ENCODE data around the gene PALM.
"Not testable (repeated sequence)": the region's sequence is repeated elsewhere in the genome, so short reads cannot be mapped to it uniquely, and the experiment has no call there.

PALM gene

DNA sequence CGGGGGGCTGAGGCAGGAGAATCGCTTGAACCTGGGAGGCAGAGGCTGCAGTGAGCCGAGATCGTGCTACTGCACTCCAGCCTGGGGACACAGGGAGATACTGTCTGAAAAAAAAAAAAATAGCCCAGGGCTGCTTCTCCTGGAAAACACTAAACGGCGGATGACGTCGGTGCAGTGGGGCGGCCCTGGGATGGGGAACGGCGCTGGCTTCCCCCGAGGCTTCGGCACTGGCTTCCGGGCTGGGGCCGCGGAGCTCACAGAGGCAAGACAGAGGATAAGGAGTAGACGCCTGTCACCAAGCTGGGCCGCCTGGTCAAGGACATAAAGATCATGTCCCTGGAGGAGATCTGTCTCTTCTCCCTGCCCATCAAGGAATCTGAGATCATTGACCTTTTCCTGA is 18.5 kb upstream of the PALM start:
- no peak overlapping the region for H3K9ac ChIP-seq (ENCODE audit: low read length)
- H3K79me2 ChIP-seq (ENCODE audit: low read length) = no peaks in the 10 kb centered on the region
- H2AFZ ChIP-seq (ENCODE audit: low read depth, low read length) = no peak overlapping the region
- no peaks in the 10 kb centered on the region for H3K36me3 ChIP-seq (replicated peaks; ENCODE audit: low read depth, low read length)
- H3K27ac ChIP-seq (ENCODE audit: low read length) = no peak overlapping the region
- H3K4me3 ChIP-seq (ENCODE audit: low read length) = no peak overlapping the region
- no peaks in the 10 kb centered on the region for H3K4me1 ChIP-seq (ENCODE audit: low read length)
- H3K27me3 ChIP-seq (ENCODE audit: low read depth, low read length) = no peaks in the 10 kb centered on the region
- H4K20me1 ChIP-seq (ENCODE audit: insufficient read depth, low read length) = no peaks in the 10 kb centered on the region
- H3K4me2 ChIP-seq (ENCODE audit: low read length) = no peak overlapping the region
- H3K9me3 ChIP-seq (ENCODE audit: insufficient read depth, low read length) = no peaks in the 10 kb centered on the region
- TF ChIP-seq EZH2phosphoT487 (IDR thresholded peaks at IDR 0.05; ENCODE audit: low read depth) = no peak
- TF ChIP-seq, protein P1, sequence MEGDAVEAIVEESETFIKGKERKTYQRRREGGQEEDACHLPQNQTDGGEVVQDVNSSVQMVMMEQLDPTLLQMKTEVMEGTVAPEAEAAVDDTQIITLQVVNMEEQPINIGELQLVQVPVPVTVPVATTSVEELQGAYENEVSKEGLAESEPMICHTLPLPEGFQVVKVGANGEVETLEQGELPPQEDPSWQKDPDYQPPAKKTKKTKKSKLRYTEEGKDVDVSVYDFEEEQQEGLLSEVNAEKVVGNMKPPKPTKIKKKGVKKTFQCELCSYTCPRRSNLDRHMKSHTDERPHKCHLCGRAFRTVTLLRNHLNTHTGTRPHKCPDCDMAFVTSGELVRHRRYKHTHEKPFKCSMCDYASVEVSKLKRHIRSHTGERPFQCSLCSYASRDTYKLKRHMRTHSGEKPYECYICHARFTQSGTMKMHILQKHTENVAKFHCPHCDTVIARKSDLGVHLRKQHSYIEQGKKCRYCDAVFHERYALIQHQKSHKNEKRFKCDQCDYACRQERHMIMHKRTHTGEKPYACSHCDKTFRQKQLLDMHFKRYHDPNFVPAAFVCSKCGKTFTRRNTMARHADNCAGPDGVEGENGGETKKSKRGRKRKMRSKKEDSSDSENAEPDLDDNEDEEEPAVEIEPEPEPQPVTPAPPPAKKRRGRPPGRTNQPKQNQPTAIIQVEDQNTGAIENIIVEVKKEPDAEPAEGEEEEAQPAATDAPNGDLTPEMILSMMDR (IDR thresholded peaks at IDR 0.05; ENCODE audit: low read depth, low read length) = no peak

DNA sequence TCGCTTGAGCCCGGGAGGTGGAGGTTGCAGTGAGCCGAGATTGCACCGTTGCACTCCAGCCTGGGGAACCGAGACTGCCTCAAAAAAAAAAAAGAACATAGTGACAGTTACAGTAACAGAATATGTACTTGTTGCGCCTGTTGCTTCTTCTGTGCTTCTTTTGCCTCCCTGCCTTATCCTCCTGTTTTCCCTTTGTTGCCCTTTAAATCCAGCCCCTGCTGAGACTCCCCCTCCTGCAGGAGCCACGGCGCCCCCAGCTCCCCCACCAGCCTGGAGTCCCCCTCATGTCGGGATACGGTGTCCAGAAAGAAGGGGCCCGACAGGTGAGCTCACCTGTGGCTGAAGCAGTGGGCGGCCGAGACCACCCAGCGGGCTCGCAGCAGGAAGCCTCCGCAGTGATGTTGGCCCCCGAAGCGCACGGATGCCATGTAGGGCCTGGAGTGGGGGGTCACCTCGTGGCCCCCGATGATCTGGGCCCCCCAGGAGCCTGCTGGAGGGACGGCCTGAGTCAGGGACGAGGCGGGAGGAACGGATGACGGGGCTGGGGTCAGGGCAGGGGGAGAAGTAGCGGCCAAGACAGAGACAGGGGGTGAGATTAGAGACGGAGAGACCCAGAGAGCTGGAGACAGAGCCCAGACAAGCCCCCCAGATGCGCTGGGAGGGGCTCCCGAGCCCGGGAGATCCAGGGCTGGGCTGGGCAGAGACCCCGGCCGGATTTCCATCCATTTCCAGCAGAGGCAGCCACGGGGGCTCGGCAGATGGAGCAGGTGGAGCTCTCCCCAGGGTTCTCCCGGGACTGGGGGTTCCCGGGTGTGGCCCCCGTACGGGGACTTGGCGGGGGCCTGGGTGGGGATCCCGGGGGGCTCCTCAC is 14.0 kb upstream of the PALM start:
- H2AFZ ChIP-seq (ENCODE audit: low read depth, low read length) = no peak overlapping the region
- no peak overlapping the region for H3K4me2 ChIP-seq (ENCODE audit: low read length)
- no peaks in the 10 kb centered on the region for H3K79me2 ChIP-seq (ENCODE audit: low read length)
- H3K36me3 ChIP-seq (replicated peaks; ENCODE audit: low read depth, low read length) = no peaks in the 10 kb centered on the region
- no peaks in the 10 kb centered on the region for H3K9me3 ChIP-seq (ENCODE audit: insufficient read depth, low read length)
- TF ChIP-seq EZH2phosphoT487 (IDR thresholded peaks at IDR 0.05; ENCODE audit: low read depth) = no peak
- TF ChIP-seq, protein P1 (IDR thresholded peaks at IDR 0.05; ENCODE audit: low read depth, low read length) = no peak
- no peaks in the 10 kb centered on the region for H3K27me3 ChIP-seq (ENCODE audit: low read depth, low read length)
- H3K4me1 ChIP-seq (ENCODE audit: low read length) = no peaks in the 10 kb centered on the region
- H3K9ac ChIP-seq (ENCODE audit: low read length) = no peak overlapping the region
- H3K27ac ChIP-seq (ENCODE audit: low read length) = no peak overlapping the region
- H4K20me1 ChIP-seq (ENCODE audit: insufficient read depth, low read length) = no peaks in the 10 kb centered on the region
- H3K4me3 ChIP-seq (ENCODE audit: low read length) = no peak overlapping the region

DNA sequence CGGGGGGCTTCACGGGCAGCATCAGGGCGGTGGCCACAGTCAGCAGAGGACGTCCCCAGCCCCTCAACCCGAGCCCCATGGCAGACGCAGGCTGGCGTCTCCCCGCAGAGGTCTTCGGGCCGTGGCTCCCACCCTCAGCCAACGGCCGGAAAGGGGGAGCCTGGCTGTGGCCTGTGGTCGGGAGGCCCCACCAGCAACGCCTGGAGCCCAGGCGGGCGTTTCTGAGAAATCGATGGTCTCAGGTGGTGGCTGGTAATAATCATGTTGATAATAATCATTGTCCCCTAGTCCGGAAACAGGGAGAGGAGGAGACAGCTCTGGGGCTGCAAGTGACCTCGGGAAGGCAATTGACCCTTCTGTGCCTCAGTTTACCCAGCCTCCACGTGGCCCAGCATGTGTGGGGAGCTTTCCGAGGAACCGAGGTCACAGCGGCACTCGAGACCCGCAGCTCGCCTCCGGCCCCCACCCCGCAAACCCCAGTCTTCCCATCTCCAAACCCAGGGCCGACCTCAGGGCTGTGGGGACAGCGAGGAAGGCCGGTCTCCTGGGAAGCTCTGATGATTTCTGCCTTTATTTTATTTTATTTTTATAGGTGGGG is 13.3 kb upstream of the PALM start, which contains the start of gene PRSS57:
Gene PRSS57, minus strand, starts transcription at position 101 of the 598 bp plus-strand sequence. Its CDS starts 22 bp downstream, at position 79.
- Histone ChIP-seq H2AFZ (ENCODE audit: low read depth, low read length) (no peak within 1 kb of the TSS), H3K4me2 (ENCODE audit: low read length) (no peak within 1 kb of the TSS), H3K4me3 (ENCODE audit: low read length) (no peak within 1 kb of the TSS), H3K36me3 (replicated peaks; ENCODE audit: low read depth, low read length) (no peaks in the 10 kb centered on the region), H3K4me1 (ENCODE audit: low read length) (no peaks in the 10 kb centered on the region), H4K20me1 (ENCODE audit: insufficient read depth, low read length) (no peaks in the 10 kb centered on the region), H3K27ac (ENCODE audit: low read length) (no peak within 1 kb of the TSS), H3K79me2 (ENCODE audit: low read length) (no peaks in the 10 kb centered on the region), H3K27me3 (ENCODE audit: low read depth, low read length) (no peaks in the 10 kb centered on the region), H3K9me3 (ENCODE audit: insufficient read depth, low read length) (no peaks in the 10 kb centered on the region), H3K9ac (ENCODE audit: low read length) (no peak within 1 kb of the TSS)
- no peak for TF ChIP-seq EZH2phosphoT487 (IDR thresholded peaks at IDR 0.05; ENCODE audit: low read depth)
- TF ChIP-seq, protein P1 (IDR thresholded peaks at IDR 0.05; ENCODE audit: low read depth, low read length) = no peak

DNA sequence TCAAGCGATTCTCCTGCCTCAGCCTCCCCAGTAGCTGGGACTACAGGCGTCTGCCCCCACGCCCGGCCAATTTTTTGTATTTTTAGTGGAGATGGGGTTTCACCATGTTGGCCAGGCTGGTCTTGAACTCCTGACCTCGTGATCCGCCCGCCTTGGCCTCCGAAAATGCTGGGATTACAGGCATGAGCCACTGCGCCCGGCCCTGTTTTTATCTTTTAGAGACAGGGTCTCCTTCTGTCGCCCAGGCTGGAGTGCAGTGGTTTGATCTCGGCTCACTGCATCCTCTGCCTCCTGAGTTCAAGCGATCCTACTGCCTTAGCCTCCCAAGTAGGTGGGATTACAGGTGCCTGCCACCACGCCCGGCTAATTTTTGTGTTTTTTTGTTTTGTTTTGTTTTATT is 10.2 kb upstream of the PALM start:
- H3K36me3 ChIP-seq (replicated peaks; ENCODE audit: low read depth, low read length); H4K20me1 ChIP-seq (ENCODE audit: insufficient read depth, low read length); H3K27ac ChIP-seq (ENCODE audit: low read length); H3K27me3 ChIP-seq (ENCODE audit: low read depth, low read length); H3K9ac ChIP-seq (ENCODE audit: low read length); H3K4me1 ChIP-seq (ENCODE audit: low read length); H3K9me3 ChIP-seq (ENCODE audit: insufficient read depth, low read length); H2AFZ ChIP-seq (ENCODE audit: low read depth, low read length); H3K4me3 ChIP-seq (ENCODE audit: low read length); H3K79me2 ChIP-seq (ENCODE audit: low read length); H3K4me2 ChIP-seq (ENCODE audit: low read length): not testable (repeated sequence)

DNA sequence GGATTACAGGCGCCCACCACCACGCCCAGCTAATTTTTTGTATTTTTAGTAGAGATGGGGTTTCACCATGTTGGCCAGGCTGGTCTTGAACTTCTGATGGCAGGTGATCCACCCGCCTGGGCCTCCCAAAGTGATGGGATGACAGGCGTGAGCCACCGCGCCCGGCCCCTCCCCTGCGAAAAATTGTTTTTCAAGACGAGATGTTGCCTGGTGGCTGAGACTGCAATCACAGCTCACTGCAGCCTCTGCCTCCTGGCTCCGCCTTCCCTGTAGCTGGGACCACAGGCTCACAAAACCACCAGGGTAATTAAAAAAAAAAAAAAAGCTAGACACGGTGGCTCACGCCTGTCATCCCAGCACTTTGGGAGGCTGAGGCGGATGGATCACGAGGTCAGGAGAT is 8.8 kb upstream of the PALM start:
- H3K79me2 ChIP-seq (ENCODE audit: low read length); H3K9me3 ChIP-seq (ENCODE audit: insufficient read depth, low read length); H3K4me1 ChIP-seq (ENCODE audit: low read length); H2AFZ ChIP-seq (ENCODE audit: low read depth, low read length); H3K9ac ChIP-seq (ENCODE audit: low read length); H3K27ac ChIP-seq (ENCODE audit: low read length); H3K36me3 ChIP-seq (replicated peaks; ENCODE audit: low read depth, low read length); H4K20me1 ChIP-seq (ENCODE audit: insufficient read depth, low read length); H3K4me3 ChIP-seq (ENCODE audit: low read length); H3K4me2 ChIP-seq (ENCODE audit: low read length); H3K27me3 ChIP-seq (ENCODE audit: low read depth, low read length): not testable (repeated sequence)

DNA sequence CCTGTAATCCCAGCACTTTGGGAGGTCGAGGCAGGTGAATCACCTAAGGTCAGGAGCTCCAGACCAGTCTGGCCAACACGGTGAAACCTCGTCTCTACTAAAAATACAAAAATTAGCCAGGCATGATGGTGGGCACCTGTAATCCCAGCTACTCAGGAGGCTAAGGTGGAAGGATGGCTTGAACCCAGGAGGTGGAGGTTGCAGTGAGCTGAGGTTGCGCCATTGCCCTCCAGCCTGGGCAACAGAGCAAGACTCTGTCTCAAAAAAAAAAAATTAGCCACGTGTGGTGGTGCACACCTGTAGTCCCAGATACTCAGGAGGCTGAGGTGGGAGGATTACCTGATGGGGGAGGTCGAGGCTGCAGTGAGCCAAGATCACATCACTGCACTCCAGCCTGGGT is 5.9 kb upstream of the PALM start:
- H3K9ac ChIP-seq (ENCODE audit: low read length); H3K4me3 ChIP-seq (ENCODE audit: low read length); H3K9me3 ChIP-seq (ENCODE audit: insufficient read depth, low read length); H4K20me1 ChIP-seq (ENCODE audit: insufficient read depth, low read length); H3K36me3 ChIP-seq (replicated peaks; ENCODE audit: low read depth, low read length); H3K27me3 ChIP-seq (ENCODE audit: low read depth, low read length); H3K4me2 ChIP-seq (ENCODE audit: low read length); H3K79me2 ChIP-seq (ENCODE audit: low read length); H3K4me1 ChIP-seq (ENCODE audit: low read length); H3K27ac ChIP-seq (ENCODE audit: low read length); H2AFZ ChIP-seq (ENCODE audit: low read depth, low read length): not testable (repeated sequence)

All from OCI-LY3 (cell line).